Gastroesophageal sphincter (tissue), 3 donors: ENCODE results near the gene APOA4.

ENCODE experiments used
- POLR2AphosphoS5 ChIP-seq: sonication (generic); formaldehyde crosslinking; IDR thresholded peaks from one replicate; pipeline ENCODE4 v1.6.1; 2017; ENCODE audit warnings: antibody characterized with exemption
- TF ChIP-seq, protein P1 (sequence below), 4 experiments: fragments of 200-600 bp in 2 of 4; fragments of 450-650 bp in 2 of 4; sonication (generic) in 1 of 4; IDR thresholded peaks; one replicate each; pipeline ENCODE4 v1.5.1; 2017 to 2019; ENCODE audit warnings: antibody characterized with exemption in 4 of 4, mild to moderate bottlenecking in 2 of 4, moderate library complexity in 2 of 4

- no peak for TF ChIP-seq POLR2AphosphoS5
- TF ChIP-seq, protein P1, sequence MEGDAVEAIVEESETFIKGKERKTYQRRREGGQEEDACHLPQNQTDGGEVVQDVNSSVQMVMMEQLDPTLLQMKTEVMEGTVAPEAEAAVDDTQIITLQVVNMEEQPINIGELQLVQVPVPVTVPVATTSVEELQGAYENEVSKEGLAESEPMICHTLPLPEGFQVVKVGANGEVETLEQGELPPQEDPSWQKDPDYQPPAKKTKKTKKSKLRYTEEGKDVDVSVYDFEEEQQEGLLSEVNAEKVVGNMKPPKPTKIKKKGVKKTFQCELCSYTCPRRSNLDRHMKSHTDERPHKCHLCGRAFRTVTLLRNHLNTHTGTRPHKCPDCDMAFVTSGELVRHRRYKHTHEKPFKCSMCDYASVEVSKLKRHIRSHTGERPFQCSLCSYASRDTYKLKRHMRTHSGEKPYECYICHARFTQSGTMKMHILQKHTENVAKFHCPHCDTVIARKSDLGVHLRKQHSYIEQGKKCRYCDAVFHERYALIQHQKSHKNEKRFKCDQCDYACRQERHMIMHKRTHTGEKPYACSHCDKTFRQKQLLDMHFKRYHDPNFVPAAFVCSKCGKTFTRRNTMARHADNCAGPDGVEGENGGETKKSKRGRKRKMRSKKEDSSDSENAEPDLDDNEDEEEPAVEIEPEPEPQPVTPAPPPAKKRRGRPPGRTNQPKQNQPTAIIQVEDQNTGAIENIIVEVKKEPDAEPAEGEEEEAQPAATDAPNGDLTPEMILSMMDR (IDR thresholded peaks at IDR 0.05): no peak
Observed at GRCh38 chr11:116792869-116793771, 30.0 kb downstream of the APOA4 start.
